Fibroblast of the aortic adventitia (primary cell): ENCODE results near the gene TFEB. TPM values are rescaled to one million over a fixed set of nuclear protein-coding genes. Genes with fewer than 3 reads are reported as not detected.
"Not testable (repeated sequence)": the region's sequence is repeated elsewhere in the genome, so short reads cannot be mapped to it uniquely, and the experiment has no call there.

Experiments
- DNase-seq: peaks from one replicate; pipeline ENCODE4 v3.0.0-alpha.2; 2010; ENCODE audit warnings: low read depth
- H3K4me3 ChIP-seq: 2 replicates; pipeline ENCODE4 v1.5.1; 2011; ENCODE audit warnings: low read depth, mild to moderate bottlenecking, control low read depth, low read length, moderate library complexity
- total RNA-seq: library from RNA; depleted of rRNA; stranded (reverse); fragments of >200 nt; gene quantifications from 2 replicates; pipeline ENCODE4 v1.2.3, GENCODE V29; 2012; ENCODE audit warnings: low replicate concordance
- TF ChIP-seq, protein P1 (sequence below): IDR thresholded peaks from 2 replicates; pipeline ENCODE4 v1.5.1; 2011; ENCODE audit warnings: mild to moderate bottlenecking, low read length, control low read depth, inconsistent platforms; ENCODE audit not compliant: insufficient read depth

The TFEB gene
- total RNA-seq, 1 donor: 5.1 TPM

GRCh38 chr6:41771058-41771983, 35.9 kb upstream of the TFEB start:
- no peak overlapping the region for H3K4me3 ChIP-seq
- DNase-seq: no peak
- TF ChIP-seq, protein P1, sequence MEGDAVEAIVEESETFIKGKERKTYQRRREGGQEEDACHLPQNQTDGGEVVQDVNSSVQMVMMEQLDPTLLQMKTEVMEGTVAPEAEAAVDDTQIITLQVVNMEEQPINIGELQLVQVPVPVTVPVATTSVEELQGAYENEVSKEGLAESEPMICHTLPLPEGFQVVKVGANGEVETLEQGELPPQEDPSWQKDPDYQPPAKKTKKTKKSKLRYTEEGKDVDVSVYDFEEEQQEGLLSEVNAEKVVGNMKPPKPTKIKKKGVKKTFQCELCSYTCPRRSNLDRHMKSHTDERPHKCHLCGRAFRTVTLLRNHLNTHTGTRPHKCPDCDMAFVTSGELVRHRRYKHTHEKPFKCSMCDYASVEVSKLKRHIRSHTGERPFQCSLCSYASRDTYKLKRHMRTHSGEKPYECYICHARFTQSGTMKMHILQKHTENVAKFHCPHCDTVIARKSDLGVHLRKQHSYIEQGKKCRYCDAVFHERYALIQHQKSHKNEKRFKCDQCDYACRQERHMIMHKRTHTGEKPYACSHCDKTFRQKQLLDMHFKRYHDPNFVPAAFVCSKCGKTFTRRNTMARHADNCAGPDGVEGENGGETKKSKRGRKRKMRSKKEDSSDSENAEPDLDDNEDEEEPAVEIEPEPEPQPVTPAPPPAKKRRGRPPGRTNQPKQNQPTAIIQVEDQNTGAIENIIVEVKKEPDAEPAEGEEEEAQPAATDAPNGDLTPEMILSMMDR: no peak

GRCh38 chr6:41770381-41771057, 35.1 kb upstream of the TFEB start:
- TF ChIP-seq, protein P1: no peak
- DNase-seq: no peak
- H3K4me3 ChIP-seq: no peak overlapping the region

- DNase-seq: no peak
- TF ChIP-seq, protein P1: no peak
- no peak overlapping the region for H3K4me3 ChIP-seq
These were observed 34.0 kb upstream of the TFEB start for GRCh38 chr6:41769376-41769775.

GRCh38 chr6:41768545-41769308, 33.3 kb upstream of the TFEB start:
- no peak overlapping the region for H3K4me3 ChIP-seq
- TF ChIP-seq, protein P1: no peak
- no peak for DNase-seq

DNA sequence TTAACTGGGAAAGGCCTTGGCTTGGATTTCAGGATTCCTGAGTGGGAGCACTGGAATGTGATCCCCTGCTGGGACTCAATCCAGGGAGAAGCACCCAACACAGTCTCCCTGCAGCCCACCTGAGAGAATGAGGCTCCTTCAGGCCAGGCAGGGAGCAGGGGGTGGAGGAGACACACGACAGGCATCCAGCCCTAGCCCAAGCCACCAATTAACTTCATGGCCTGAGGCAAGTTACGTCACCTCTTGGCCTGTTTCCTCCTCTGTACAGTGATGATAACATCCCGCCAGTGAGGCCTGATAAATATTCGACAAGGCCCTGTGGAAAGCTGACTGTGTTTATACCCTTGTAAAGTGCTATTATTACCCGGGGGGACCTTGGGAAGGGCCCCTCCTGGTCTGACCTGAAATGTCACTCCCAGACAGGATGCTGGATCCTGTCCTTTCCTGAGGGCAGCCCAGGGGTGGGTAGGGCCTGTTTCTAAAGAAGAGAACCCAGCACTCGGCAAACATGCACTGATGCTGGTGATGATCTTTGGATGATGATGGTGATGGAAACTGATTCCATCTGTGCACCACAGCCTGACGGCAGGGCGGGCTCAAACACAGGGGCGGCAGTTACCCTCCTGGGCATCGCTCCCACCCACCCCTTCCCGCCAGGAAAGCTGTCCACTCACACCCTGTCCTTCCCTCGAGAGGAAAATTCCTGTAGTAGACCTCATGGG, 31.9 kb upstream of the TFEB start:
- TF ChIP-seq, protein P1: no peak
- no peak overlapping the region for H3K4me3 ChIP-seq
- DNase-seq: peak; percentile 89

DNA sequence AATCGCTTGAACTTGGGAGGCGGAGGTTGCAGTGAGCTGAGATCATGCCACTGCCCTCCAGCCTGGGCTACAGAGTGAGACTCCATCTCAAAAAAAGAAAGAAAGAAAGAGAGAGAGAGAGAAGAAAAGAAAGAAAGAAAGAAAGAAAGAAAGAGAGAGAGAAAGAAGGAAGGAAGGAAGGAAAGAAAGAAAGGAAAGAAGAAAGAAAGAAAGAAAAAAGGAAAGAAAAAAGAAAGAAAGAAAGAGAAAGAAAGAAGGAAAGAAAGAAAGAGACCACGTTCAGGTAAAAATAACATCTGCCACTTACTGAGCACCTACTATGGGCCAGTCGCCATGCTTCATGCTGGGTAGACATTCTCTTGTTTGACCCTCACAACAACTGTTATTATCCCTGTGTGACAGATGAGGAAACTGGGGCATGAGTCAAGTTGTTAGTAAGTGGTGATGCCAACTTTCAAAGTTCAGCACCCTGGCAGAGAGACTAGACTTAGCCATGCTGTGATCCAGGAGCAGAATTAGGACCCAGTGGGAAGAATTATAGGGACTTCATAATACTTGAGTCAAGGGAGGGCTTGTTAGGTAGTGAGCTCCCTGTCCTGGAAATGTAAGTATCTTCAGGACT, 30.7 kb upstream of the TFEB start:
- DNase-seq: peak; percentile 12
- H3K4me3 ChIP-seq: not testable (repeated sequence)
